Measurements from ENCODE around the gene GNA14.

DNA sequence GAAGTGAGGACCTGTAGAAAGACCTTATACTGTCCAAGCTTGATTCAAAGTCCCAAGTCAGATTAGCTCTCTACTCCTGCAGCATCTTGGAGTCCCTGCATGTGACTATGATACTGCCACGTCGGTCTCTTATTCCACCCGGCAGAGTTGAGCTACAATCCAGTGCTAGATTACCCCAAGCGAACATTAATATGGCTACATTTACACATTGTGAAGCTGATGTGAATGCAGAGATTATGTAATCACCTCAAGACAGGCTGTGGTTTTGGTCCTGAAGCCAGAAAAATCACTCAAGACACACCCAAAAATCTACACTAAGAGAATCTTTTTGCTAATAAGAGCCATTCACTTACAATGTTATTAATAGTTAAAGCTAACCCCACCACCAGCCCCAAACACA, 116.7 kb downstream of the GNA14 start:
- TF ChIP-seq, protein P1, sequence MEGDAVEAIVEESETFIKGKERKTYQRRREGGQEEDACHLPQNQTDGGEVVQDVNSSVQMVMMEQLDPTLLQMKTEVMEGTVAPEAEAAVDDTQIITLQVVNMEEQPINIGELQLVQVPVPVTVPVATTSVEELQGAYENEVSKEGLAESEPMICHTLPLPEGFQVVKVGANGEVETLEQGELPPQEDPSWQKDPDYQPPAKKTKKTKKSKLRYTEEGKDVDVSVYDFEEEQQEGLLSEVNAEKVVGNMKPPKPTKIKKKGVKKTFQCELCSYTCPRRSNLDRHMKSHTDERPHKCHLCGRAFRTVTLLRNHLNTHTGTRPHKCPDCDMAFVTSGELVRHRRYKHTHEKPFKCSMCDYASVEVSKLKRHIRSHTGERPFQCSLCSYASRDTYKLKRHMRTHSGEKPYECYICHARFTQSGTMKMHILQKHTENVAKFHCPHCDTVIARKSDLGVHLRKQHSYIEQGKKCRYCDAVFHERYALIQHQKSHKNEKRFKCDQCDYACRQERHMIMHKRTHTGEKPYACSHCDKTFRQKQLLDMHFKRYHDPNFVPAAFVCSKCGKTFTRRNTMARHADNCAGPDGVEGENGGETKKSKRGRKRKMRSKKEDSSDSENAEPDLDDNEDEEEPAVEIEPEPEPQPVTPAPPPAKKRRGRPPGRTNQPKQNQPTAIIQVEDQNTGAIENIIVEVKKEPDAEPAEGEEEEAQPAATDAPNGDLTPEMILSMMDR (IDR thresholded peaks at IDR 0.05), result no peak
- no peak for TF ChIP-seq POLR2A (IDR thresholded peaks at IDR 0.05)

Measured in thyroid gland (tissue), 4 donors.